Naive B cell (primary cell): ENCODE data around the gene ZNF516. TPM values are rescaled to one million over a fixed set of nuclear protein-coding genes. Genes with fewer than 3 reads are reported as not detected.

Experiments
- ATAC-seq, 2 donors: fragments of 150-1000 bp; cut with Tn5 transposase; 2 replicates each; pipeline ENCODE4 v1.10.0; 2021; ENCODE audit warnings: low read depth in 2 of 2, mild to moderate bottlenecking in 2 of 2, moderate library complexity in 2 of 2
- DNase-seq: peaks from one replicate; pipeline ENCODE4 v3.0.0; 2022
- H3K27ac Mint-ChIP-seq, 6 donors: one replicate each; pipeline ENCODE4 v1.8.0; 2020 to 2022; ENCODE audit warnings: mild to moderate bottlenecking in 6 of 6, mixed read lengths in 6 of 6, moderate library complexity in 5 of 6, inconsistent platforms in 2 of 6
- H3K27me3 Mint-ChIP-seq, 3 donors: one replicate each; pipeline ENCODE4 v1.8.0; 2021 to 2022; ENCODE audit warnings: mixed read lengths in 3 of 3, mild to moderate bottlenecking in 1 of 3
- H3K36me3 Mint-ChIP-seq, 2 donors: one replicate each; pipeline ENCODE4 v1.8.0; 2020 to 2022; ENCODE audit warnings: mixed read lengths in 2 of 2, inconsistent platforms in 1 of 2, mild to moderate bottlenecking in 1 of 2
- H3K4me1 Mint-ChIP-seq, 3 donors: one replicate each; pipeline ENCODE4 v1.8.0; 2020 to 2022; ENCODE audit warnings: mixed read lengths in 3 of 3, inconsistent platforms in 1 of 3, mild to moderate bottlenecking in 1 of 3, moderate library complexity in 1 of 3
- H3K4me3 Mint-ChIP-seq, 8 donors: one replicate each; pipeline ENCODE4 v1.8.0; 2020 to 2022; ENCODE audit warnings: mild to moderate bottlenecking in 8 of 8, mixed read lengths in 8 of 8, moderate library complexity in 8 of 8, inconsistent platforms in 2 of 8
- H3K9me3 Mint-ChIP-seq, 7 donors: one replicate each; pipeline ENCODE4 v1.8.0; 2020 to 2022; ENCODE audit warnings: mixed read lengths in 7 of 7, mild to moderate bottlenecking in 5 of 7, inconsistent platforms in 2 of 7, moderate library complexity in 1 of 7
- polyA plus RNA-seq, 6 donors: library from polyadenylated mRNA; unstranded; fragments of 300-500 nt; fragmentation: Illumina TruSeq; gene quantifications; one replicate each; pipeline ENCODE4 v1.2.3, GENCODE V29; 2021; ENCODE audit warnings: low read depth in 6 of 6

The ZNF516 gene
- polyA plus RNA-seq, 6 donors from 2014 or later = 1.7 to 7.5 (median 4.8) TPM

GRCh38 chr18:76368976-76369375 lies 126.1 kb downstream of the ZNF516 start:
- H3K27ac Mint-ChIP-seq = no peak overlapping the region
- ATAC-seq = no peak
- peaks cover 6 to 10% (median 9%) of the 10 kb centered on the region in 3 donors for H3K4me1 Mint-ChIP-seq
- no peaks in the 10 kb centered on the region for H3K27me3 Mint-ChIP-seq
- H3K9me3 Mint-ChIP-seq = no peaks in the 10 kb centered on the region
- no peak overlapping the region for H3K4me3 Mint-ChIP-seq
- H3K36me3 Mint-ChIP-seq = peaks cover 9 to 22% of the 10 kb centered on the region in 2 donors
- DNase-seq = no peak

DNA sequence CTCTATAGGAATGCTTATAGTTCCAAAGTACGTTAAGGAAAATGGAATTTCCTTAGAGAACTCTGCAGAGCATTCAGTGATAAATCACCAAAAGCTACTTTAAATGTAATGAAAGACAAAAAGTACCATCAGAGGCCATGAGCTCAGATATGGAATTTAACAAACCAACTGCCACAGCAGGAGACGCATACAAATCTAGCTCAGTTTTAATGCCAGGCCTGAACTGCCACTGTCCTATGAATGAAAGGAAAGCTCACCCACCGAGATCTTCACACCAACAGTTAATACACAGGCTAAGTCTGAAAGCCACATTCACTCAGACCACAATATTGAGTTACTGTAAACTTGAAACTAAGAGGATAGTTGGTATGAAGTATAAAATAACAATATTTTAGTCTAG lies 126.8 kb downstream of the ZNF516 start:
- DNase-seq = no peak
- Mint-ChIP-seq H3K27ac (no peak overlapping the region), H3K9me3 (no peaks in the 10 kb centered on the region), H3K4me3 (no peak overlapping the region), H3K4me1 (peaks cover 3 to 6% (median 4%) of the 10 kb centered on the region in 3 donors), H3K27me3 (no peaks in the 10 kb centered on the region), H3K36me3 (peaks cover 11 to 29% of the 10 kb centered on the region in 2 donors)
- ATAC-seq = no peak

- peaks cover 20 to 31% of the 10 kb centered on the region in 2 donors for H3K36me3 Mint-ChIP-seq
- H3K4me3 Mint-ChIP-seq = no peak overlapping the region
- no peaks in the 10 kb centered on the region for H3K9me3 Mint-ChIP-seq
- DNase-seq (no peak), ATAC-seq (no peak)
- no peaks in the 10 kb centered on the region for H3K27me3 Mint-ChIP-seq
- H3K4me1 Mint-ChIP-seq = no peaks in the 10 kb centered on the region
- peak overlapping the region in 2 of 6 donors; percentile 44 to 56 for H3K27ac Mint-ChIP-seq
Observed at GRCh38 chr18:76367168-76368125, 127.6 kb downstream of the ZNF516 start.

GRCh38 chr18:76365561-76365960 lies 129.5 kb downstream of the ZNF516 start:
- no peaks in the 10 kb centered on the region for H3K9me3 Mint-ChIP-seq
- ATAC-seq = no peak
- peaks cover 23 to 34% of the 10 kb centered on the region in 2 donors for H3K36me3 Mint-ChIP-seq
- no peak for DNase-seq
- H3K4me3 Mint-ChIP-seq = no peak overlapping the region
- H3K4me1 Mint-ChIP-seq = no peaks in the 10 kb centered on the region
- no peaks in the 10 kb centered on the region for H3K27me3 Mint-ChIP-seq
- H3K27ac Mint-ChIP-seq = peak overlapping the region in 2 of 6 donors; percentile 8 to 77

DNA sequence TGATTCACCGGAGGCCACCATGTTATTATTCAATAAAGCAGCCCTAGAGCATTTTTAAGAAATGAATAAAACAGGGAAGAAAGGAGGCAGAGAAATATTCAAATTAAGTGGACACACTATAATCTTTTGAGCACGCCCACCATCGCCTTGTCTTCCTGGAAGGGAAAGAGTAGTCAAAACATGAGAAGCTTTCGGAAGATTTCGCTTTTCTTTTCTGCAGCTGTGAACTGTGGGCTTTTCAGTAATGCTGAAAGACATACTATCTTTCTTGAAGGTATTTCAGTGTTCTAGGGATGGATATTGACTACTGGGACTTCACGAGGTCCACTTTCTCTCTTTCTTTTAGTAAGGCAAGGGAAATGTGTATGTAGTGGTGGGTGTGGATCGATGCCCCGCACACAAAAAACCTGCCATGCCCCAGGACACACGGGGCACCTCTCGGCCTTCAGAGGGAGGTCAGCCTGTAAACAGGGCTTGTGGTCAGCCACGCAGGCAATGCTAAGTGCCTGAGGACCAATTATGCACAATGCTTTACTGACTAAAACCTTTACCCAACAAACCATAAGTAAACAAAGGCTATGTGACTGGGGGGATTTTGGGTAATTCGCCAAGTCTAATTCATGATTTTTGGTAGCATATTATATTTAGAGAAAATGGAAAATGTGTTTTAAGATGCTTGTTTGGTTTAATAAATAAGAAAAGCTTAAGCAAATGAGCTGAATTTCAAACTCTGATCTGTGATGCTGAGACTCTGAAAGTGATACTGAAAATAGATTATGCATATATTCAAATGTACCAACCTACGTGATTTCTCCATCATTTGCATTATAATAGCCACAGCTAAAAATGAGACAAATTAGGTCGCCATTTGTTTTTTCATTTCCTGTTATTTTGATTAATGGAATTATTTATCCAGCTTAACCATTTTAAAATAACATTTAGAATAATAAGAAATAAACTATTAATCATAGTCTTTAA lies 130.5 kb downstream of the ZNF516 start:
- peaks cover 0 to under 1% (median 0%) of the 10 kb centered on the region in 3 donors for H3K4me1 Mint-ChIP-seq
- H3K36me3 Mint-ChIP-seq = peaks cover 23 to 32% of the 10 kb centered on the region in 2 donors
- no peaks in the 10 kb centered on the region for H3K27me3 Mint-ChIP-seq
- no peaks in the 10 kb centered on the region for H3K9me3 Mint-ChIP-seq
- peak overlapping the region in 3 of 6 donors; percentile 27 to 59 (median 29) for H3K27ac Mint-ChIP-seq
- no peak overlapping the region for H3K4me3 Mint-ChIP-seq
- ATAC-seq (no peak), DNase-seq (no peak)

GRCh38 chr18:76363436-76364120 lies 131.5 kb downstream of the ZNF516 start:
- ATAC-seq = no peak
- H3K27ac Mint-ChIP-seq = peak overlapping the region in 2 of 6 donors; percentile 62 to 74

DNA sequence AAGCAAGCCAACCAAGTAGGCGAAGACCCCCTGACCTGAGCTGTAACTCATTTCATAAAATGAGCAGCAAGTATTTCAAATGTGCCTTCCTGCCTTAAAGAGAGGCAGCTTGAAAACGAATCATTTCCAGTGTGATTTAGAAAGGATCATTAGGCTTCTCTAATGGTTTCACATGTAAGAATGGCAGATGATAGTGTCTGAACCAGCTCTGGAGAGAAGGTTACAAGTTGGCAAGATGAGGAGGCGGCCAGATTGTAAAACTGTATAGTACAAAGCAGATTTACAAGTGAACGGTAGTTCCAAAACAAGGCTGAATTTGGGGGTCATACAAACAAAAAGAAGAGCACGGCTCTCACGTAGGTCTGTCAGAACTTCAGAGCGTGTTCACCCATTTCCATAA lies 132.4 kb downstream of the ZNF516 start:
- Mint-ChIP-seq H3K9me3 (peaks cover 0 to 2% (median 0%) of the 10 kb centered on the region in 7 donors), H3K4me3 (no peak overlapping the region), H3K36me3 (peaks cover 27 to 33% of the 10 kb centered on the region in 2 donors), H3K27ac (no peak overlapping the region), H3K4me1 (peaks cover 0 to 6% (median 0%) of the 10 kb centered on the region in 3 donors), H3K27me3 (no peaks in the 10 kb centered on the region)
- DNase-seq = no peak
- no peak for ATAC-seq

More at GRCh38 chr18:76363436-76364120, 131.5 kb downstream of the ZNF516 start:
- DNase-seq = no peak
- Mint-ChIP-seq H3K4me3 (peak overlapping the region in 1 of 8 donors; percentile 27), H3K27me3 (no peaks in the 10 kb centered on the region), H3K9me3 (peaks cover 0 to 2% (median 0%) of the 10 kb centered on the region in 7 donors), H3K36me3 (peaks cover 27 to 33% of the 10 kb centered on the region in 2 donors), H3K4me1 (peaks cover 0 to 6% (median 0%) of the 10 kb centered on the region in 3 donors)

- Mint-ChIP-seq H3K9me3 (peaks cover 0 to 2% (median 0%) of the 10 kb centered on the region in 7 donors), H3K4me1 (peaks cover 0 to 6% (median 0%) of the 10 kb centered on the region in 3 donors), H3K36me3 (peaks cover 32 to 39% of the 10 kb centered on the region in 2 donors), H3K27ac (peak overlapping the region in 1 of 6 donors; percentile 24), H3K27me3 (no peaks in the 10 kb centered on the region), H3K4me3 (no peak overlapping the region)
- DNase-seq (no peak), ATAC-seq (no peak)
Observed at GRCh38 chr18:76361219-76361618, 133.8 kb downstream of the ZNF516 start.

GRCh38 chr18:76359909-76360308 lies 135.1 kb downstream of the ZNF516 start:
- no peak overlapping the region for H3K27ac Mint-ChIP-seq
- H3K27me3 Mint-ChIP-seq = no peaks in the 10 kb centered on the region
- no peak overlapping the region for H3K4me3 Mint-ChIP-seq
- DNase-seq (no peak), ATAC-seq (no peak)
- peaks cover 0 to 6% (median 0%) of the 10 kb centered on the region in 3 donors for H3K4me1 Mint-ChIP-seq
- peaks cover 33 to 41% of the 10 kb centered on the region in 2 donors for H3K36me3 Mint-ChIP-seq
- H3K9me3 Mint-ChIP-seq = peaks cover 0 to 2% (median 0%) of the 10 kb centered on the region in 7 donors

- Mint-ChIP-seq H3K4me1 (peaks cover 0 to 6% (median 0%) of the 10 kb centered on the region in 3 donors), H3K36me3 (peaks cover 32 to 49% of the 10 kb centered on the region in 2 donors)
Observed at GRCh38 chr18:76358774-76359173, 136.3 kb downstream of the ZNF516 start.

GRCh38 chr18:76357585-76358260 lies 137.3 kb downstream of the ZNF516 start:
- Mint-ChIP-seq H3K4me3 (no peak overlapping the region), H3K4me1 (peaks cover 0 to 6% (median 0%) of the 10 kb centered on the region in 3 donors), H3K27me3 (no peaks in the 10 kb centered on the region), H3K27ac (no peak overlapping the region), H3K9me3 (peaks cover 3 to 13% (median 4%) of the 10 kb centered on the region in 7 donors), H3K36me3 (peaks cover 34 to 50% of the 10 kb centered on the region in 2 donors)
- no peak for DNase-seq
- ATAC-seq = no peak

More at GRCh38 chr18:76358774-76359173, 136.3 kb downstream of the ZNF516 start:
- H3K9me3 Mint-ChIP-seq = peaks cover 0 to 6% (median 3%) of the 10 kb centered on the region in 7 donors
- DNase-seq (no peak), ATAC-seq (no peak)
- H3K27me3 Mint-ChIP-seq = no peaks in the 10 kb centered on the region
- no peak overlapping the region for H3K4me3 Mint-ChIP-seq
- peak overlapping the region in 1 of 6 donors; percentile 54 for H3K27ac Mint-ChIP-seq

GRCh38 chr18:76357174-76357573 lies 137.9 kb downstream of the ZNF516 start:
- Mint-ChIP-seq H3K27ac (no peak overlapping the region), H3K4me1 (peaks cover 0 to 6% (median 0%) of the 10 kb centered on the region in 3 donors), H3K4me3 (no peak overlapping the region), H3K36me3 (peaks cover 32 to 48% of the 10 kb centered on the region in 2 donors), H3K9me3 (peaks cover 3 to 13% (median 4%) of the 10 kb centered on the region in 7 donors), H3K27me3 (no peaks in the 10 kb centered on the region)
- DNase-seq (no peak), ATAC-seq (no peak)
